IPS-18c (cell line): ENCODE results near the gene LY6G6D.

Source experiments
- H3K4me3 ChIP-seq: 2 replicates; pipeline ENCODE4 v1.7.0; 2013; ENCODE audit warnings: low read depth, mild to moderate bottlenecking, low read length, moderate library complexity; ENCODE audit not compliant: insufficient read depth
- H3K9me3 ChIP-seq: one replicate; pipeline ENCODE4 v1.6.1; 2013; ENCODE audit warnings: mild to moderate bottlenecking, low read length, moderate library complexity; ENCODE audit not compliant: control insufficient read depth, insufficient read depth

LY6G6D gene

DNA sequence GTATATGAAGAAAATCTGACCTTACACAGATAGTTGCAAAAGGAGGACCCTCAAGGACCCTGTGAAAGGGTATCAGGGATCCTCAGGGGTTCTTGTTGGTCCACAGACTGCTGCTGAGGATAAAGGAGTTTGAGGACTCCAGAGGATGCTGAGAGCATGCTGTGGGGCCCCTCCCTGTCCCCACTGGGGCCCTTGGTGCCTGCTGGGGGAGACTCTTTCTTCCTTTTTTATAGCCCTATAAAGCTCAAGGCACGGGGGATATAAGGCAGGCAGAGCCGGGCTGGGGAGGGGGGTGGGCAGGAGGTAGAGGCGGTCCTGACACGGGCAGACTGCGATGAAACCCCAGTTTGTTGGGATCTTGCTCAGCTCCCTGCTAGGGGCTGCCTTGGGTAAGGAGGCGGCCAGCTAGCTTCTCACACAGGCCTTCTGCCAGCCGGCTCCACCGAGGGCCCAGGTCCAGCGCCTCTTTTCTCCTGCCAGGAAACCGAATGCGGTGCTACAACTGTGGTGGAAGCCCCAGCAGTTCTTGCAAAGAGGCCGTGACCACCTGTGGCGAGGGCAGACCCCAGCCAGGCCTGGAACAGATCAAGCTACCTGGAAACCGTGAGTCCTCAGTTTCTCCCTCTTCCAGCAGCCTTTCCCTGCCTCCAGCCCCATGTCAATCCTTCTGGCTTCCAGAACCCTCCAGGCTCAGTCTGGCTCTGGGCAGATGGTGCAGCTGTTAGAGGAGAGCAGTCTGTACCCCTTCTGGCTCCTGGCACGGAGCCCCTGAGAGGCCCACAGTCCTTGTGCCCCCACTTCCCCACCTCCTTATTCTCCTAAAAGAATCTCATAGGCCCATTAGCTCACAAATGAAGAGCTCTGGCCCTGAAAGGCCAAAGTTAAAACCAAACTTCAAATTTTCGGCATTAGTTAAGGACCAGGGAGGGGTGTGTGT, at the start of gene LY6G6D:
LY6G6D (plus strand) TSS at position 327 of the 937 bp plus-strand sequence; CDS start at position 335, 8 bp downstream.
- Histone ChIP-seq H3K9me3 (no peaks in the 10 kb centered on the region), H3K4me3 (no peak within 1 kb of the TSS)

DNA sequence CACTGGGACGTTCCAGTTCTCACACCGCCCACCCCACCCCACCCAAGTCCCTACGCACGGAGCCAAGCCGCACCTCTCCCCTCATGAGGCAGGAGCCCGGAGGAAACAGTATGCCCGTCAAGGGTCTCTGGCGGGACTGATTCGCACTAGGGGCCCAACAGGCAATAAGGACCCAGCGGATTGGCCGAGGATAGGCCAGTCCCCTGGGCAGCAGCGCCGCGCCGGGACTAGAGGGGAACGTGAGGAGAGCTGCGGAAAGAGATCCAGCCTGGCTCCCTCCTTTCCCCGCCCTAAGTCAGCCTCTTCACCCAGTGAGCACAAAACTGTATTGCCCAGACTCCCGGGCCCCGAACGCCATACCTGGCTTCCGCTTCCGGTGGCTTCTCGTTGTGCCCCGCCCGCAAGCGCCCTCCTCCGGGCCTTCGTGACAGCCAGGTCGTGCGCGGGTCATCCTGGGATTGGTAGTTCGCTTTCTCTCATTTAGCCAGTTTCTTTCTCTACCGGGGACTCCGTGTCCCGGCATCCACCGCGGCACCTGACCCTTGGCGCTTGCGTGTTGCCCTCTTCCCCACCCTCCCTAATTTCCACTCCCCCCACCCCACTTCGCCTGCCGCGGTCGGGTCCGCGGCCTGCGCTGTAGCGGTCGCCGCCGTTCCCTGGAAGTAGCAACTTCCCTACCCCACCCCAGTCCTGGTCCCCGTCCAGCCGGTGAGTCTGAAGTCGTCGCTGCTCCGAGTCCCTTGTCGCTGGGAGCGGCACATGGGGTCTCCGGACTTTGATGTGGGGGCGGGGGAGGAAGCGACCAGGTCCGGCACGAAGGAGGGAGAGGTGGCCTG, 49.4 kb upstream of the LY6G6D start, which contains the start of gene CSNK2B:
CSNK2B (plus strand) TSS at position 580 of the 836 bp plus-strand sequence. CDS start 752 bp downstream, outside the sequence.
- Histone ChIP-seq H3K4me3 (peak within 1 kb of the TSS; percentile 95), H3K9me3 (no peaks in the 10 kb centered on the region)

DNA sequence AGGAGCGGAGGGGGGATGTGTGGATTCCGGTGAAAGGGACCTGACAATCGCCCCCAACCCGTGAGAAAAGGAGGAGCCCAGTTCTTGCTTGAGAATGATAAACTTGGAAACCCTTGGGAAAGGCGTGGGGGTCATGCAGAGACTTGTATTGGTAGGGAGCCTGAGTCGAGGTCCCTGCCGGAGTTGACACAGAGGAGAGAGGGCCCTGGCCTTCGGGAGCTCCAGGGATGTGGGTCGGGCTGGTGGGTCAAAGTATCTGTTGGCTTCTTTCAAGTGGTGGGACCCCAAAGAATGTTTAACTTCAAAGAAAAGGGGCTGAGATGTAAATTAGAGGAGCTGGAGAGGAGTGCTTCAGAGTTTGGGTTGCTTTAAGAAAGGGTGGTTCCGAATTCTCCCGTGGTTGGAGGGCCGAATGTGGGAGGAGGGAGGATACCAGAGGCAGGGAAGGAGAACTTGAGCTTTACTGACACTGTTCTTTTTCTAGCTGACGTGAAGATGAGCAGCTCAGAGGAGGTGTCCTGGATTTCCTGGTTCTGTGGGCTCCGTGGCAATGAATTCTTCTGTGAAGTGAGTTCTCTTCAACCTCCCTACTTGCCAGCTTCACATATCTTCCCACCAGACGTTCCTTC, 48.7 kb upstream of the LY6G6D start:
- peak overlapping the region; percentile 89 for H3K4me3 ChIP-seq
- no peaks in the 10 kb centered on the region for H3K9me3 ChIP-seq

- Histone ChIP-seq H3K9me3 (peaks cover 2% of the 10 kb centered on the region), H3K4me3 (no peak within 1 kb of the TSS)
Observed at GRCh38 chr6:31669676-31670075, 45.5 kb upstream of the LY6G6D start, which contains the start of gene LY6G5B. LY6G5B (plus strand) TSS chr6:31669976; CDS start chr6:31670951, 975 bp downstream.

GRCh38 chr6:31676322-31676903, 38.7 kb upstream of the LY6G6D start:
- Histone ChIP-seq H3K9me3 (peaks cover 6% of the 10 kb centered on the region), H3K4me3 (no peak overlapping the region)

- H3K9me3 ChIP-seq, result peaks cover 4% of the 10 kb centered on the region
- H3K4me3 ChIP-seq, result no peak overlapping the region
Observed at GRCh38 chr6:31676904-31677303, 38.2 kb upstream of the LY6G6D start.

- Histone ChIP-seq H3K9me3 (peaks cover 4% of the 10 kb centered on the region), H3K4me3 (no peak overlapping the region)
Observed at GRCh38 chr6:31677955-31678354, 37.2 kb upstream of the LY6G6D start.

DNA sequence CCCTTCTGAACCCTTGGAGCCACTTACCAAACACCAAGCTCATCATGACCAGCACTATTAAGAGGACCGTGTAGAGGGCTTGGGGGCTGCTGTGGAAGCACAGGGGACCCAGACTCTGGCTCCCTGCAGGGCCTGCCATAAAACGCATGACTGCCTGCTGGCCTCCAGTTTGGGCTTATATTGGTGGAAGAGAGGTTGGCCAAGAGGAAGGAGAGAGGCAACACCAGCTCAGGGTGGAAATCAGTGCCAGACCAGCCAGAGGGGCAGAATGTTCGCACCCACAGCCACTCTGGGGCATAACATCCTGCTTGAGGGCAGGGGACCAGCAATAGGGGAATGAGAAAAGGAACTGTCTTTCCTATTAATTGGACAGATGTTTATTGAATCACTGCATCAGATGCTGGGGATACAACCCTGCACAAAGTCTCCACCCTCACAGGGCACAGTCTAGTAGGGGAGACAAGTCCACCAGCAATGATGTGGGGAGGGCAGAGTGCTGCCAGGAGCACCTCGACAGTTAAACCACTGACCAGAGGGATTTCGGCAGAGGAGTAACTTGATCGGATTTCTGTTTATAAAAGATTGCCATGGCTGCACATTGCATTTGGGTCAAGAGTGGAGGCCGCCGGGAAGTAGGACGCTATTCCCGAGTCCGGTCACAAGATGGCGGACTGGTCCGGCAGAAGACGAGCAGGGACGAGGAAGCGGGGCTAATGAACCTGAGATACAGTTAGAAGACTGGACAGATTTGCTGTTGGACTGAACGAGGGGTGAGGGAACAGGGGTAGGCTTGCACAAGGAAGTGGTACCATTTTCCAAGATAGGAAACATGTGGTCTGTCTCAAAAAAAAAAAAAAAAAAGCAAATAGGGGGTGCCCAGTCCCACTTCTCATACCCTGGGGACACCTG, 34.7 kb upstream of the LY6G6D start, which contains the start of gene LY6G5C:
LY6G5C (minus strand) TSS at position 842 of the 909 bp plus-strand sequence; CDS start at position 148, 694 bp downstream.
- peaks cover 4% of the 10 kb centered on the region for H3K9me3 ChIP-seq
- H3K4me3 ChIP-seq, result peak within 1 kb of the TSS; percentile 50

- Histone ChIP-seq H3K4me3 (peak overlapping the region; percentile 50), H3K9me3 (peaks cover 4% of the 10 kb centered on the region)
Observed at GRCh38 chr6:31681135-31681671, 33.9 kb upstream of the LY6G6D start.

DNA sequence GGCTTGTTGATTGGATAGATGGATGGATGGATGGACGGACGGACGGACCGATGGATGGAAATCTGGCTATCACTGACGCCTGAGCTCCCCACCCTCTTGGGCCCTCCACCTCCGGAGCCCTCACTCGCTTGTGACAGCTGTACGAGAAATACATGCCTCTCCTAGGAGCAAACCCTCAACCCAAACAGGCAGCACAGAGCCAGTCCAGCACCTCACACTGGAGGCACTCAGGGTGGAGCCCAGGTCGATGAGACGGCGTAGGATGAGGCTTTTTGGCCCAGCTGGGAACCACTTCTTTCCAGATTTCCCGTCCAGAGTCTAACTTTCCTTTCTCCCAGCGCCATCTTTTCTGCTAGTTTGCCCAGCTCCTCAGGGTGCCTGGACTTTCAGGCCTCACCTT, 31.6 kb upstream of the LY6G6D start:
- peak overlapping the region; percentile 52; the same call in 1 of the 2 replicates for H3K4me3 ChIP-seq
- no peaks in the 10 kb centered on the region for H3K9me3 ChIP-seq

- no peak overlapping the region for H3K4me3 ChIP-seq
- H3K9me3 ChIP-seq, result peaks cover 4% of the 10 kb centered on the region
Observed at GRCh38 chr6:31686483-31686882, 28.7 kb upstream of the LY6G6D start.

DNA sequence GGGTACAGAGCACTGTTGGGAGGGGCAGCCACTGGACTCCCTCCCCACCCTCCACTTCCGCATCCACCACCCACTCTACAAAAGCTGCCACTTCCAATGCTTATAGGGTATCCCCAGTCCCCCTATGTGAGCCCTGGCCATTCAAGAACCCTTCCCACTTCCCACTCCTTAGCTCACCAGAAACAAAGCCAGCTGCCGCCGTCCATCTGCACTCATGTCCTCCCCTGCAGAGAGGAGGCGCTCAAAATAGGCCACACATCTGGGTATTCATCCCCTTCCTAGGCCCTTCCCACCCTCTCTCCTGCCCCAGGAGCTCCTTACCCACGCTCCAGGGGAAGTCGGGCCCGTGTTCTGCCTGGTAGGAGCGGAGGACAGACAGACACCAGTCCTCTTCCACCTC, 27.8 kb upstream of the LY6G6D start:
- H3K4me3 ChIP-seq, result no peak overlapping the region
- peaks cover 4% of the 10 kb centered on the region for H3K9me3 ChIP-seq

- no peak overlapping the region for H3K4me3 ChIP-seq
Observed at GRCh38 chr6:31687860-31688693, 27.1 kb upstream of the LY6G6D start.

DNA sequence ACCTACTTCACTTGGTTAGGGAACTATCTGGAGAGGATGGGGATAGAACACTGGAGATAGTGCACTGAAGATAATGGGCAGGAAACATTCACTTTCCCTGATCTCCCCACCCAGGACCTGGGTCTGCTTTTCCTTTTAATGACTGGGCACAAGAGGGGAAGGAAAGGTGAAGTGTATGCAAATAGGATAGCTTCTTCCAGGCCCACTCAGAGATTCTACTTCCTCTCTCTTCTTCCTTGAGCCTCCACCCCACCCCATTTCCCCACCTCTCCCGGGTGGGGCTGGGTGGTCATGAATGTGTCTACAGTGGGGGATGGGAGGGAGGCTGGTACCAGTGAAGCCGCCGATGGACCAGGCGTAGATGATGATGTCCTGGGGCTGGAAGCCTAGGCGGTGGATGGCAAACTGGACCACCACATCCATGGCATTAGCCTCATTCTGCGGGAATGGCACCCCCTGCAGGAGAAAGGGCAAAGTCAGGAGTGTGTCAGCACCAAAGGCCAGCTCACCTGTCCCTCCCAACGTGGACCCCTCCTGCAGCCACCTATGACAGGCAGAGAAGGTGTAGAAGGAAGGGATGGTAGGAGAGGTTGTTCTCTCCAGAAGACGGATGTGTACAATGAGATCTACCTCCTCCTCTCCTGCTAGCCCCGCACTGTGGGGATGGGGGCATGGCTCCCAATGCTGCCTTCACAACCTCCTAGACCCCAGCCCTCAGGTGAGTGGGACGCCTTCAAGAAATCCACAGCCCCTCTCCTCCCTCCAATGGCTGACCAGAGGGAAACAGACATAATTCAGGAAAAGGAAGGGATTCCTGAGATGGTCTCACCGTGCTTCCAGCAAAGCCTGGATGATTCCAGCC, 25.7 kb upstream of the LY6G6D start:
- Histone ChIP-seq H3K9me3 (peaks cover 4% of the 10 kb centered on the region), H3K4me3 (no peak overlapping the region)

More at GRCh38 chr6:31687860-31688693, 27.1 kb upstream of the LY6G6D start:
- H3K9me3 ChIP-seq, result peaks cover 4% of the 10 kb centered on the region
